Chondrocyte (in vitro differentiated cells): ENCODE data around the gene OSGEP. TPM values are rescaled to one million over a fixed set of nuclear protein-coding genes. Genes with fewer than 3 reads are reported as not detected.

Experiments used
- DNase-seq: peaks from one replicate; pipeline ENCODE4 v3.0.0; 2021; ENCODE audit warnings: mixed read lengths, low spot score
- H3K27ac Mint-ChIP-seq: one replicate; pipeline ENCODE4 v1.8.0; 2021; ENCODE audit warnings: mild to moderate bottlenecking, moderate library complexity, mixed read lengths; ENCODE audit not compliant: unreplicated experiment
- H3K27me3 Mint-ChIP-seq: 2 replicates; pipeline ENCODE4 v1.8.0; 2021; ENCODE audit warnings: low read depth, mixed read lengths
- H3K36me3 Mint-ChIP-seq: 2 replicates; pipeline ENCODE4 v1.8.0; 2021; ENCODE audit warnings: low read depth, mixed read lengths
- H3K4me1 Mint-ChIP-seq: 2 replicates; pipeline ENCODE4 v1.8.0; 2021; ENCODE audit warnings: low read depth, mild to moderate bottlenecking, mixed read lengths
- H3K4me3 Mint-ChIP-seq: one replicate; pipeline ENCODE4 v1.8.0; 2021; ENCODE audit warnings: mild to moderate bottlenecking, moderate library complexity, mixed read lengths; ENCODE audit not compliant: unreplicated experiment
- H3K9me3 Mint-ChIP-seq: 2 replicates; pipeline ENCODE4 v1.8.0; 2021; ENCODE audit warnings: low read depth, mixed read lengths
- total RNA-seq: library from RNA; stranded (reverse); gene quantifications from 3 replicates; pipeline ENCODE4 v1.2.1, GENCODE V29; 2021
- TF ChIP-seq, protein P1 (sequence below): fragments of 200-600 bp; sonication (generic); IDR thresholded peaks from 2 replicates; pipeline ENCODE4 v1.5.0; 2021; ENCODE audit warnings: antibody characterized with exemption, mild to moderate bottlenecking, moderate library complexity

The OSGEP gene
- total RNA-seq, 1 donor from 2014 or later, result 26.0 TPM

DNA sequence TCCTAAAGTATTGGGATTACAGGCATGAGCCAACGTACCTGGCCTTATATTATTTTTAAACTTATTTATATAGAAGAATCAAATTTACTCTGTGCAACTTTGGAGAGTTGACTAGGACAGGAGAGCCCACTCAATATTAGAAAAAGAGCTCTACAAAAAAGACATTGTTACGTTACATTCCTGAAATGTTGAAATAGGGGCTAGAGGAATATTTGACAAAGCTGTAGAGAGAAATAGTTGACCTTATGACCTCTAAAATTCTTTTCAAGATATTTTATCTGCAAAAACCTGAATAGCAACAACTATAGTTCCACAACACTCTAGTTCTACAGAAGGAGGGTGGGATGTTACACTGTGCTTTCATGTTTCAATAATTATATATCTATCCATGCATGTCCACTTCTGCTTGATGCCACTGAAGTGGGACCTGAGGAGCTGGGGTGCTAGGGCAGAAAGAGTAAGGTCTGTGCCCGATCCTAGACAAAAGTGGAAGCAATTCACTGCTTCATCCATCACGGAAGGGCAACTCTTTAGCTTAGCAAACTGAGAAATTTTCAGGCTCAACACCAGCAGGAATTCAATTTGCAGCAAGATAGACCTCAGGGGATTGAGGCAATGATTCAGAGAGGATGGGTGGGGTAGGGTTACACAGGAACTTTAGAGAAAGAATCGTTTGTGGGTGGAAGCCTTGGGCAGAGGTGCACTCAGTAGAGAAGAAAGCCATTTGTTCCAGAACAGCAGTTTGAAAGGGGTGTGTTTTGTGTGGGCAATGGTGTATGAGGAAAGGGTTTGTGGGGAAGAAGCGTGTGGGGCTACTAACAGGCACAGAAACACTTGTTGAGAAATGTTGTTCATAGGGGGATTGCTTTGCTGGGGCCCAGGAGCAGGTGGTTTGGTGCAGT lies 34.7 kb upstream of the OSGEP start:
- Mint-ChIP-seq H3K4me1 (peaks cover 6% of the 10 kb centered on the region), H3K36me3 (no peaks in the 10 kb centered on the region), H3K27ac (no peak overlapping the region), H3K9me3 (no peaks in the 10 kb centered on the region), H3K4me3 (no peak overlapping the region), H3K27me3 (peaks cover 25% of the 10 kb centered on the region)
- no peak for DNase-seq
- TF ChIP-seq, protein P1, sequence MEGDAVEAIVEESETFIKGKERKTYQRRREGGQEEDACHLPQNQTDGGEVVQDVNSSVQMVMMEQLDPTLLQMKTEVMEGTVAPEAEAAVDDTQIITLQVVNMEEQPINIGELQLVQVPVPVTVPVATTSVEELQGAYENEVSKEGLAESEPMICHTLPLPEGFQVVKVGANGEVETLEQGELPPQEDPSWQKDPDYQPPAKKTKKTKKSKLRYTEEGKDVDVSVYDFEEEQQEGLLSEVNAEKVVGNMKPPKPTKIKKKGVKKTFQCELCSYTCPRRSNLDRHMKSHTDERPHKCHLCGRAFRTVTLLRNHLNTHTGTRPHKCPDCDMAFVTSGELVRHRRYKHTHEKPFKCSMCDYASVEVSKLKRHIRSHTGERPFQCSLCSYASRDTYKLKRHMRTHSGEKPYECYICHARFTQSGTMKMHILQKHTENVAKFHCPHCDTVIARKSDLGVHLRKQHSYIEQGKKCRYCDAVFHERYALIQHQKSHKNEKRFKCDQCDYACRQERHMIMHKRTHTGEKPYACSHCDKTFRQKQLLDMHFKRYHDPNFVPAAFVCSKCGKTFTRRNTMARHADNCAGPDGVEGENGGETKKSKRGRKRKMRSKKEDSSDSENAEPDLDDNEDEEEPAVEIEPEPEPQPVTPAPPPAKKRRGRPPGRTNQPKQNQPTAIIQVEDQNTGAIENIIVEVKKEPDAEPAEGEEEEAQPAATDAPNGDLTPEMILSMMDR, result no peak

DNA sequence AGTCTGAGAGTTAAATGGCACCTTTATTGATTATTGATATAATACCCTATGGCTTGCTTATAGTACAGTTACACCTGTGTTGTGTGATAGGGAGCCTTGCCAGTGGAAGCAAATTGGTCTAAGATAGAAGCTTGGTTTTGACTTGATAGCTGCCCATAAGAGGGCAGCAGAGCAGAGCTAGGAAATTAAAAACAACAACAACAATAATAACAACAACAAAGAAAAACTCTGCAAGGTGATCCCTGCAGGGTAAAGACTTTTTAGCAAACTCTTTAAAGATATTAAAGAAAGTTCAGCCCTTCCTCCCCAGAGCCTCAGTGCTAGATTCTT lies 32.7 kb upstream of the OSGEP start:
- TF ChIP-seq, protein P1, result no peak
- Mint-ChIP-seq H3K36me3 (no peaks in the 10 kb centered on the region), H3K9me3 (no peaks in the 10 kb centered on the region), H3K4me3 (no peak overlapping the region), H3K4me1 (peaks cover 6% of the 10 kb centered on the region), H3K27ac (no peak overlapping the region), H3K27me3 (peaks cover 25% of the 10 kb centered on the region)
- no peak for DNase-seq

DNA sequence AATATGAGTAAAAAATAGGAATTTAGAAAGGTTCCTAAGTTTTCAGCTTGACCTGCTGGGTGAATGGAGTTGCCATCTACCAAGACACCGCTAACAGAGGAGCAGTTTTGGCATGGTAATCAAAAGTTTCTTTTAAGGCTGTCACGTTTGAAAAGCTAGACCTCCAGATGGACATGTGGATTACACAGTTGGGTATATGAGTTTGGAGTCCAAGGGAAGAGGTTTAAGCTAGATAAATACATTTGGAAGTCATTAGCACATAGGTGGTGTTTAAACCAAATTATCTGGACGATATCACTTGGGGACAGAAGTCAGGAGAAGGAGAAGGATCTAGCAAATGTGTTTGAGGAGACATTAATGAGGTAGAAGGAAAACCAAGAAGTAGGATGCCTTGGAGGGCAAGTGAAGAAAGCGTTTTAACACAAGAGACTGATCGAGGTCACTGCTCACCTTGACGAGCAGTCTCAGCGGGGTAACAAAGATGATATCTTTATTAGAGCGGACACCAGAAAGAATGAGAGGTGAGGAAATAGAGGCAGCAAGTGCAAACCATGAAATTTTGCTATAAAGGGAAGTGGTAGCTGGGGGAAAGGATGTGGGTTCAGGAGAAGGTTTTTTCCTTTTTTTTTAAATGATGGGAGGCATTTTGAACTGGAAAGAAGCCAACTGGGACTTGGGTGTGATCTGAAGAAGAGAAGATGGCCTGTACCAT lies 32.2 kb upstream of the OSGEP start:
- Mint-ChIP-seq H3K4me3 (no peak overlapping the region), H3K36me3 (no peaks in the 10 kb centered on the region), H3K27ac (no peak overlapping the region), H3K4me1 (peaks cover 6% of the 10 kb centered on the region), H3K27me3 (peaks cover 25% of the 10 kb centered on the region), H3K9me3 (no peaks in the 10 kb centered on the region)
- no peak for DNase-seq
- TF ChIP-seq, protein P1, result no peak

DNA sequence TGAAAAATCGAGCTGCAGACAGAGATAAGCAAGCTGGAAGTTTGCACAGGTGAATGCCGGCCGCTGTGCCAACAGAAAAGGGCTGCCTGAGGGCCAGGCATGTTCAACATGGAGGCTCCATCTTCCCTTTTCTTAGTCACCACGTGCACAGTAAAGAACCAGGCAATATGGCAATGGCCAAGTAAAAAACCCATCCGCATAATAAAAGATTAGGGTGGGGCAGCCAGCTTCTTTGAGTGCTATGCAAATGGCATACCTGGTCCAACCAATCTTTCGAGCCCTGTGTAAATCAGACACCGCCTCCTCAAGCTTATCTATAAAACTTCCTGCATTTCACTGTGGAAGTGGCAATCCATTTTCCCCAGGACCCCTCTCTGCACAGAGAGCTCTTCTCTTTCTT lies 31.3 kb upstream of the OSGEP start:
- Mint-ChIP-seq H3K4me1 (peaks cover 6% of the 10 kb centered on the region), H3K36me3 (no peaks in the 10 kb centered on the region), H3K27ac (no peak overlapping the region), H3K9me3 (no peaks in the 10 kb centered on the region), H3K27me3 (peaks cover 25% of the 10 kb centered on the region), H3K4me3 (no peak overlapping the region)
- TF ChIP-seq, protein P1, result no peak
- no peak for DNase-seq

DNA sequence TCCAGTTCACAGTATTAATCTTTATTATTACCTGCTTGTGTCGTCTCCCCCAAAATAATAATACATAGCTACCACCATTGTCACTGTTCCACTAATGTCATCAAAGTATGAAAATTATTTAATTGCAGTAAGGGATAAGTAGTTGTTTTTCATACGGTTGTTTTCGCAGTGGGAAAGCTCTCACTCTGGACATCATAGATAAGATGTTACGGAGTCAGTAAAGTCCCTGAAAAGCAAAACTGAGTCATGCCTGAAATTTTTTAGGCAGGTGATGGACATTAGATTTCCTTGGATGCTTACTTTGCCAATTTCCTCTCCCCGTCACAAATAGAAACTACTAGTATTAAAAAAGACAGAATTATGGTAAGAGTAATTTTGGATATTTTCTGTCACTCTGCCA lies 27.8 kb upstream of the OSGEP start:
- Mint-ChIP-seq H3K27ac (no peak overlapping the region), H3K4me3 (no peak overlapping the region), H3K9me3 (no peaks in the 10 kb centered on the region), H3K4me1 (no peaks in the 10 kb centered on the region), H3K36me3 (peaks cover 3% of the 10 kb centered on the region), H3K27me3 (peaks cover 19% of the 10 kb centered on the region)
- DNase-seq, result no peak
- TF ChIP-seq, protein P1, result no peak
